ENCODE results near the gene HOXA9. TPM values are rescaled to one million over a fixed set of nuclear protein-coding genes. Genes with fewer than 3 reads are reported as not detected.

HOXA9 gene
- polyA plus RNA-seq, 1 donor from 2014 or later, result not detected

GRCh38 chr7:27189997-27190748, 24.8 kb upstream of the HOXA9 start:
- Histone ChIP-seq H3K36me3 (ENCODE audit: insufficient read depth, low read length) (no peaks in the 10 kb centered on the region), H3K27ac (ENCODE audit: low read length) (no peak overlapping the region), H3K4me2 (ENCODE audit: low read length) (no peak overlapping the region), H3K9me3 (ENCODE audit: low read length) (peaks cover 6% of the 10 kb centered on the region), H3K9me2 (ENCODE audit: insufficient read depth, low read length) (no peaks in the 10 kb centered on the region), H3K9ac (ENCODE audit: low read length) (no peak overlapping the region), H3K4me3 (ENCODE audit: low read length) (no peak overlapping the region), H2AFZ (ENCODE audit: low read depth, low read length) (no peak overlapping the region), H3K27me3 (ENCODE audit: insufficient read depth, low read depth, low read length) (peaks cover 100% of the 10 kb centered on the region), H3F3A (ENCODE audit: insufficient read depth, low read length, poor library complexity, severe bottlenecking) (no peaks in the 10 kb centered on the region), H3K79me2 (replicated peaks; ENCODE audit: insufficient read depth, low read length) (no peaks in the 10 kb centered on the region), H4K20me1 (ENCODE audit: insufficient read depth) (no peaks in the 10 kb centered on the region)
- TF ChIP-seq TAF1 (IDR thresholded peaks at IDR 0.05; ENCODE audit: low read depth) (no peak), MXI1 (conservative IDR thresholded peaks at IDR 0.05; ENCODE audit: poor library complexity, severe bottlenecking) (no peak), EZH2 (IDR thresholded peaks at IDR 0.05; ENCODE audit: borderline replicate concordance, insufficient read depth, low read length, poor library complexity, severe bottlenecking) (no peak), POLR2AphosphoS5 (IDR thresholded peaks at IDR 0.05) (no peak), SMC3 (conservative IDR thresholded peaks at IDR 0.05; ENCODE audit: poor library complexity) (no peak), CTCF (IDR thresholded peaks at IDR 0.05; ENCODE audit: poor library complexity, severe bottlenecking) (no peak), EP300 (conservative IDR thresholded peaks at IDR 0.05; ENCODE audit: poor library complexity, severe bottlenecking) (no peak), RAD21 (conservative IDR thresholded peaks at IDR 0.05) (no peak)
- TF ChIP-seq, protein P1, sequence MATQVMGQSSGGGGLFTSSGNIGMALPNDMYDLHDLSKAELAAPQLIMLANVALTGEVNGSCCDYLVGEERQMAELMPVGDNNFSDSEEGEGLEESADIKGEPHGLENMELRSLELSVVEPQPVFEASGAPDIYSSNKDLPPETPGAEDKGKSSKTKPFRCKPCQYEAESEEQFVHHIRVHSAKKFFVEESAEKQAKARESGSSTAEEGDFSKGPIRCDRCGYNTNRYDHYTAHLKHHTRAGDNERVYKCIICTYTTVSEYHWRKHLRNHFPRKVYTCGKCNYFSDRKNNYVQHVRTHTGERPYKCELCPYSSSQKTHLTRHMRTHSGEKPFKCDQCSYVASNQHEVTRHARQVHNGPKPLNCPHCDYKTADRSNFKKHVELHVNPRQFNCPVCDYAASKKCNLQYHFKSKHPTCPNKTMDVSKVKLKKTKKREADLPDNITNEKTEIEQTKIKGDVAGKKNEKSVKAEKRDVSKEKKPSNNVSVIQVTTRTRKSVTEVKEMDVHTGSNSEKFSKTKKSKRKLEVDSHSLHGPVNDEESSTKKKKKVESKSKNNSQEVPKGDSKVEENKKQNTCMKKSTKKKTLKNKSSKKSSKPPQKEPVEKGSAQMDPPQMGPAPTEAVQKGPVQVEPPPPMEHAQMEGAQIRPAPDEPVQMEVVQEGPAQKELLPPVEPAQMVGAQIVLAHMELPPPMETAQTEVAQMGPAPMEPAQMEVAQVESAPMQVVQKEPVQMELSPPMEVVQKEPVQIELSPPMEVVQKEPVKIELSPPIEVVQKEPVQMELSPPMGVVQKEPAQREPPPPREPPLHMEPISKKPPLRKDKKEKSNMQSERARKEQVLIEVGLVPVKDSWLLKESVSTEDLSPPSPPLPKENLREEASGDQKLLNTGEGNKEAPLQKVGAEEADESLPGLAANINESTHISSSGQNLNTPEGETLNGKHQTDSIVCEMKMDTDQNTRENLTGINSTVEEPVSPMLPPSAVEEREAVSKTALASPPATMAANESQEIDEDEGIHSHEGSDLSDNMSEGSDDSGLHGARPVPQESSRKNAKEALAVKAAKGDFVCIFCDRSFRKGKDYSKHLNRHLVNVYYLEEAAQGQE (IDR thresholded peaks at IDR 0.05; ENCODE audit: borderline replicate concordance), result no peak

- Histone ChIP-seq H3K27ac (ENCODE audit: low read length) (no peak overlapping the region), H3K9ac (ENCODE audit: low read length) (no peak overlapping the region), H3K9me3 (ENCODE audit: low read length) (peaks cover 6% of the 10 kb centered on the region), H3K27me3 (ENCODE audit: insufficient read depth, low read depth, low read length) (peaks cover 100% of the 10 kb centered on the region), H3K4me3 (ENCODE audit: low read length) (no peak overlapping the region), H2AFZ (ENCODE audit: low read depth, low read length) (no peak overlapping the region), H3F3A (ENCODE audit: insufficient read depth, low read length, poor library complexity, severe bottlenecking) (no peaks in the 10 kb centered on the region), H3K4me2 (ENCODE audit: low read length) (no peak overlapping the region), H3K36me3 (ENCODE audit: insufficient read depth, low read length) (no peaks in the 10 kb centered on the region), H3K79me2 (replicated peaks; ENCODE audit: insufficient read depth, low read length) (no peaks in the 10 kb centered on the region), H4K20me1 (ENCODE audit: insufficient read depth) (no peaks in the 10 kb centered on the region), H3K9me2 (ENCODE audit: insufficient read depth, low read length) (no peaks in the 10 kb centered on the region)
- TF ChIP-seq MXI1 (conservative IDR thresholded peaks at IDR 0.05; ENCODE audit: poor library complexity, severe bottlenecking), result no peak
- TF ChIP-seq EZH2 (IDR thresholded peaks at IDR 0.05; ENCODE audit: borderline replicate concordance, insufficient read depth, low read length, poor library complexity, severe bottlenecking), result peak; percentile 26
Measured at GRCh38 chr7:27189295-27189996, 24.1 kb upstream of the HOXA9 start.

All from neural cell (in vitro differentiated cells).